Sigmoid colon (tissue), 7 donors: ENCODE results near the gene NEURL1B. TPM values are rescaled to one million over a fixed set of nuclear protein-coding genes. Genes with fewer than 3 reads are reported as not detected.

Experiments used
- DNase-seq: peaks from one replicate; pipeline ENCODE4 v3.0.0-alpha.2; 2019
- H3K27ac ChIP-seq, 4 donors: fragments of 200-600 bp; sonication (generic); one replicate each; pipeline ENCODE4 v1.5.1; 2016 to 2019; ENCODE audit warnings: mild to moderate bottlenecking in 1 of 4
- H3K27me3 ChIP-seq, 3 donors: fragments of 200-600 bp; sonication (generic); one replicate each; pipeline ENCODE4 v1.5.1; 2019; ENCODE audit warnings: mild to moderate bottlenecking in 1 of 3
- H3K36me3 ChIP-seq, 4 donors: fragments of 200-600 bp; sonication (generic); one replicate each; pipeline ENCODE4 v1.5.1; 2016 to 2019
- H3K4me1 ChIP-seq, 4 donors: fragments of 200-600 bp; sonication (generic); one replicate each; pipeline ENCODE4 v1.5.1; 2017 to 2019
- H3K4me3 ChIP-seq, 4 donors: fragments of 200-600 bp; sonication (generic); one replicate each; pipeline ENCODE4 v1.5.1; 2017 to 2019; ENCODE audit warnings: mild to moderate bottlenecking in 2 of 4, moderate library complexity in 1 of 4
- H3K9me3 ChIP-seq, 4 donors: fragments of 200-600 bp in 3 of 4; sonication (generic) in 3 of 4; one replicate each; pipeline versions ENCODE4 v1.5.1 to v1.6.1; 2013 to 2019
- CTCF ChIP-seq, 4 experiments: fragments of 450-650 bp in 3 of 4; fragments of 200-600 bp in 1 of 4; IDR thresholded peaks; one replicate each; pipeline ENCODE4 v1.5.1; 2016 to 2019; ENCODE audit warnings: antibody characterized with exemption in 4 of 4, mild to moderate bottlenecking in 3 of 4, moderate library complexity in 2 of 4
- EP300 ChIP-seq, 4 donors: sonication (generic); formaldehyde crosslinking; IDR thresholded peaks; one replicate each; pipeline ENCODE4 v1.6.1; 2017; ENCODE audit warnings: antibody characterized with exemption in 4 of 4
- POLR2A ChIP-seq, 2 donors: fragments of 450-650 bp; IDR thresholded peaks; one replicate each; pipeline ENCODE4 v1.6.1; 2016; ENCODE audit warnings: antibody characterized with exemption in 2 of 2, mild to moderate bottlenecking in 2 of 2, moderate library complexity in 2 of 2
- POLR2AphosphoS5 ChIP-seq, 4 donors: sonication (generic); formaldehyde crosslinking; IDR thresholded peaks; one replicate each; pipeline ENCODE4 v1.6.1; 2017; ENCODE audit warnings: antibody characterized with exemption in 4 of 4
- WGBS, 2 donors: extraction: QIAGEN DNeasy Blood & Tissue Kit; methylation state at CpG; one replicate each; pipeline ENCODE4 v1.1.7; 2013; 5-methylcytosine and 5-hydroxymethylcytosine counted together
- intact Hi-C: fragments of 100-400 bp; cut with DNase I; formaldehyde crosslinking; loops from one replicate; pipeline ENCODE4 v1.15.1; 2023
- polyA plus RNA-seq, 3 donors: library from polyadenylated mRNA; stranded (reverse); fragments of 200-250 nt; gene quantifications; one replicate each; pipeline ENCODE4 v1.2.3, GENCODE V29; 2013
- total RNA-seq, 4 donors: library from RNA; depleted of rRNA; stranded (reverse); fragments of >200 nt; gene quantifications; one replicate each; pipeline ENCODE4 v1.1.0, GENCODE V29; 2016
- donor health status: healthy with polysubstance abuse.
- donor health status: Bipolar disorder and iron deficiency.
- donor health status: healthy.

Gene NEURL1B
- total and polyA plus RNA-seq, 7 donors: 12.6 to 53.2 (median 32.9) TPM

- intact Hi-C loops: no loop called here
- no peaks in the 10 kb centered on the region for H3K27me3 ChIP-seq
- no peak overlapping the region for H3K4me3 ChIP-seq
- no peaks in the 10 kb centered on the region for H3K36me3 ChIP-seq
- H3K27ac ChIP-seq: peak overlapping the region in 1 of 4 donors; percentile 46
- DNase-seq: no peak
- H3K4me1 ChIP-seq: peaks cover 0 to 17% (median 16%) of the 10 kb centered on the region in 4 donors
- no peak for TF ChIP-seq CTCF (IDR thresholded peaks at IDR 0.05)
- peak in 2 of 4 donors; percentile 25 to 26 for TF ChIP-seq POLR2AphosphoS5 (IDR thresholded peaks at IDR 0.05)
- TF ChIP-seq EP300 (IDR thresholded peaks at IDR 0.05): no peak
- TF ChIP-seq POLR2A (IDR thresholded peaks at IDR 0.05): no peak
- 85 to 88% methylated on average over 6 of the region's 6 CpGs for WGBS, 2 donors
- H3K9me3 ChIP-seq: no peaks in the 10 kb centered on the region
Measured at GRCh38 chr5:172607213-172607793, 33.8 kb upstream of the NEURL1B start.

- Histone ChIP-seq H3K4me1 (peaks cover 0 to 2% (median 2%) of the 10 kb centered on the region in 4 donors), H3K27ac (no peak overlapping the region), H3K27me3 (no peaks in the 10 kb centered on the region), H3K36me3 (no peaks in the 10 kb centered on the region), H3K9me3 (no peaks in the 10 kb centered on the region), H3K4me3 (no peak overlapping the region)
- WGBS, 2 donors: 95 to 97% methylated on average over 3 of the region's 3 CpGs
- intact Hi-C loops: no loop called here
- DNase-seq: no peak
- TF ChIP-seq EP300 (IDR thresholded peaks at IDR 0.05) (no peak), POLR2AphosphoS5 (IDR thresholded peaks at IDR 0.05) (no peak), POLR2A (IDR thresholded peaks at IDR 0.05) (no peak), CTCF (IDR thresholded peaks at IDR 0.05) (no peak)
Measured at GRCh38 chr5:172608773-172609172, 32.3 kb upstream of the NEURL1B start.

- no peak overlapping the region for H3K27ac ChIP-seq
- no peak for DNase-seq
Measured at GRCh38 chr5:172610643-172611042, 30.4 kb upstream of the NEURL1B start.

GRCh38 chr5:172611913-172612312 is 29.1 kb upstream of the NEURL1B start:
- Histone ChIP-seq H3K36me3 (no peaks in the 10 kb centered on the region), H3K27ac (no peak overlapping the region), H3K4me3 (no peak overlapping the region), H3K27me3 (no peaks in the 10 kb centered on the region), H3K4me1 (no peaks in the 10 kb centered on the region), H3K9me3 (no peaks in the 10 kb centered on the region)
- intact Hi-C loops: no loop called here
- WGBS, 2 donors: 74 to 89% methylated on average over 8 of the region's 8 CpGs
- no peak for TF ChIP-seq EP300 (IDR thresholded peaks at IDR 0.05)
- no peak for TF ChIP-seq POLR2AphosphoS5 (IDR thresholded peaks at IDR 0.05)
- no peak for TF ChIP-seq POLR2A (IDR thresholded peaks at IDR 0.05)
- no peak for TF ChIP-seq CTCF (IDR thresholded peaks at IDR 0.05)
- no peak for DNase-seq

More at GRCh38 chr5:172610643-172611042, 30.4 kb upstream of the NEURL1B start:
- Histone ChIP-seq H3K4me3 (no peak overlapping the region), H3K9me3 (no peaks in the 10 kb centered on the region), H3K36me3 (no peaks in the 10 kb centered on the region), H3K27me3 (no peaks in the 10 kb centered on the region), H3K4me1 (no peaks in the 10 kb centered on the region)
- WGBS, 2 donors: 84 to 89% methylated on average over 6 of the region's 6 CpGs
- intact Hi-C loops: no loop called here
- TF ChIP-seq POLR2AphosphoS5 (IDR thresholded peaks at IDR 0.05) (no peak), CTCF (IDR thresholded peaks at IDR 0.05) (no peak), POLR2A (IDR thresholded peaks at IDR 0.05) (no peak), EP300 (IDR thresholded peaks at IDR 0.05) (no peak)

- no peak overlapping the region for H3K4me3 ChIP-seq
- H3K4me1 ChIP-seq: no peaks in the 10 kb centered on the region
- no peak for TF ChIP-seq POLR2A (IDR thresholded peaks at IDR 0.05)
- no peak for TF ChIP-seq CTCF (IDR thresholded peaks at IDR 0.05)
- TF ChIP-seq EP300 (IDR thresholded peaks at IDR 0.05): no peak
- TF ChIP-seq POLR2AphosphoS5 (IDR thresholded peaks at IDR 0.05): no peak
- no peak for DNase-seq
- no peaks in the 10 kb centered on the region for H3K36me3 ChIP-seq
- no peaks in the 10 kb centered on the region for H3K9me3 ChIP-seq
- 91 to 93% methylated on average over 4 of the region's 4 CpGs for WGBS, 2 donors
- H3K27ac ChIP-seq: no peak overlapping the region
- intact Hi-C loops: no loop called here
- no peaks in the 10 kb centered on the region for H3K27me3 ChIP-seq
Measured at GRCh38 chr5:172612771-172613170, 28.3 kb upstream of the NEURL1B start.
